ENCODE measurements around the gene STXBP1.

STXBP1 gene

GRCh38 chr9:127703289-127703946 is 91.3 kb downstream of the STXBP1 start:
- Histone ChIP-seq H3K36me3 (replicated peaks; ENCODE audit: low read depth, low read length) (no peaks in the 10 kb centered on the region), H3K9ac (ENCODE audit: low read length) (no peak overlapping the region), H2AFZ (ENCODE audit: low read depth, low read length) (no peak overlapping the region), H3K4me3 (ENCODE audit: low read length) (no peak overlapping the region), H3K4me2 (ENCODE audit: low read length) (no peak overlapping the region), H4K20me1 (ENCODE audit: insufficient read depth, low read length) (no peaks in the 10 kb centered on the region), H3K27ac (ENCODE audit: low read length) (no peak overlapping the region), H3K9me3 (ENCODE audit: insufficient read depth, low read length) (no peaks in the 10 kb centered on the region), H3K4me1 (ENCODE audit: low read length) (peaks cover 4% of the 10 kb centered on the region; the same call in 1 of the 2 replicates), H3K27me3 (ENCODE audit: low read depth, low read length) (no peaks in the 10 kb centered on the region), H3K79me2 (ENCODE audit: low read length) (no peaks in the 10 kb centered on the region)
- no peak for TF ChIP-seq EZH2phosphoT487 (IDR thresholded peaks at IDR 0.05; ENCODE audit: low read depth)
- no peak for TF ChIP-seq CTCF (IDR thresholded peaks at IDR 0.05; ENCODE audit: low read depth, low read length)

- Histone ChIP-seq H3K36me3 (replicated peaks; ENCODE audit: low read depth, low read length) (no peaks in the 10 kb centered on the region), H3K79me2 (ENCODE audit: low read length) (no peaks in the 10 kb centered on the region), H3K4me1 (ENCODE audit: low read length) (no peaks in the 10 kb centered on the region), H3K4me3 (ENCODE audit: low read length) (no peak overlapping the region), H3K9ac (ENCODE audit: low read length) (no peak overlapping the region), H3K27me3 (ENCODE audit: low read depth, low read length) (no peaks in the 10 kb centered on the region), H3K27ac (ENCODE audit: low read length) (no peak overlapping the region), H3K4me2 (ENCODE audit: low read length) (no peak overlapping the region), H3K9me3 (ENCODE audit: insufficient read depth, low read length) (no peaks in the 10 kb centered on the region), H2AFZ (ENCODE audit: low read depth, low read length) (no peak overlapping the region), H4K20me1 (ENCODE audit: insufficient read depth, low read length) (no peaks in the 10 kb centered on the region)
- TF ChIP-seq EZH2phosphoT487 (IDR thresholded peaks at IDR 0.05; ENCODE audit: low read depth), result no peak
- no peak for TF ChIP-seq CTCF (IDR thresholded peaks at IDR 0.05; ENCODE audit: low read depth, low read length)
Observed at GRCh38 chr9:127705577-127706379, 93.7 kb downstream of the STXBP1 start.

DNA sequence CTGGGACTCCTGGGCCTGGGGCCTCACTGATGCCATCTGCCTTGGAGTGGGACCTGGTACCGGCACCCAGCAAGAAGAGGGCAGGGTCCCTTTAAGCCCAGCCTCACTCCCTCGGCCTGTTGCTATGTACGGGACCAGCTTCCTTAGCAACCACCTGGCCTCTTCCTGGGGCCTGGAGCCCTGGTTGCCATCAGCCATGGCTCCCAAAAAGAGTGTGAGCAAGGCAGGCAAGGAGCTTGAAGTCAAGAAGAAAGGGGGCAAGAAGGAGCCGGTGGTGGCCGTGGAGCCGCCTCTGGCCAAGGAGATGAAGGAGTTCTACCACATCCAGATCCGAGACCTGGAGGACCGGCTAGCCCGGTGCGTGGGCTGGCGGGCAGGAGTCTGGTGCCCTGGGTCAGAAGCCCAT is 94.8 kb downstream of the STXBP1 start, which contains the start of gene CFAP157:
TSS of gene CFAP157 (plus strand) at position 153 of the 406 bp plus-strand sequence. CDS start at position 197, 44 bp downstream.
- H3K4me2 ChIP-seq (ENCODE audit: low read length), result 0 out of 2 replicates have a peak within 1 kb of the TSS, but pooled peaks have one; percentile 12

More for the DNA sequence above, 94.8 kb downstream of the STXBP1 start, which contains the start of gene CFAP157:
- Histone ChIP-seq H3K79me2 (ENCODE audit: low read length) (no peaks in the 10 kb centered on the region), H2AFZ (ENCODE audit: low read depth, low read length) (no peak within 1 kb of the TSS), H3K9me3 (ENCODE audit: insufficient read depth, low read length) (no peaks in the 10 kb centered on the region), H3K4me3 (ENCODE audit: low read length) (no peak within 1 kb of the TSS), H3K36me3 (replicated peaks; ENCODE audit: low read depth, low read length) (no peaks in the 10 kb centered on the region), H3K27ac (ENCODE audit: low read length) (no peak within 1 kb of the TSS), H3K9ac (ENCODE audit: low read length) (no peak within 1 kb of the TSS), H4K20me1 (ENCODE audit: insufficient read depth, low read length) (no peaks in the 10 kb centered on the region), H3K27me3 (ENCODE audit: low read depth, low read length) (no peaks in the 10 kb centered on the region), H3K4me1 (ENCODE audit: low read length) (no peaks in the 10 kb centered on the region)
- no peak for TF ChIP-seq EZH2phosphoT487 (IDR thresholded peaks at IDR 0.05; ENCODE audit: low read depth)
- TF ChIP-seq CTCF (IDR thresholded peaks at IDR 0.05; ENCODE audit: low read depth, low read length), result no peak
